ENCODE data around the gene KDELR3.

The KDELR3 gene

GRCh38 chr22:38461414-38462081 lies 6.3 kb upstream of the KDELR3 start (continued):
- peak; percentile 39; the same call in 1 of the 2 replicates for TF ChIP-seq ZBTB11 (tag by site-specific recombination; conservative IDR thresholded peaks at IDR 0.05; ENCODE audit: low read depth)
- TF ChIP-seq ZNF239 (tag by site-specific recombination; IDR thresholded peaks at IDR 0.05), result no peak
- no peak for TF ChIP-seq ZBTB49 (tag by site-specific recombination; IDR thresholded peaks at IDR 0.05; ENCODE audit: low read depth)
- peak; percentile 60; the same call in 1 of the 2 replicates for TF ChIP-seq WT1 (tag by site-specific recombination; IDR thresholded peaks at IDR 0.05)
- no peak for TF ChIP-seq ZNF621 (tag by site-specific recombination; IDR thresholded peaks at IDR 0.05)
- peak; percentile 78 for TF ChIP-seq IKZF3 (tag by site-specific recombination; IDR thresholded peaks at IDR 0.05)
- peak; percentile 73 for TF ChIP-seq ZBTB10 (tag by site-specific recombination; IDR thresholded peaks at IDR 0.05)
- TF ChIP-seq ZNF585B (tag by site-specific recombination; IDR thresholded peaks at IDR 0.05), result no peak
- TF ChIP-seq ZNF623 (tag by site-specific recombination; IDR thresholded peaks at IDR 0.05), result no peak; the same call in 1 of the 2 replicates
- no peak for TF ChIP-seq ATF2 (tag by site-specific recombination; IDR thresholded peaks at IDR 0.05; ENCODE audit: low read depth)
- no peak for TF ChIP-seq HOXA7 (CRISPR knock-in tag; IDR thresholded peaks at IDR 0.05; ENCODE audit: borderline replicate concordance)
- TF ChIP-seq KLF16 (tag by site-specific recombination; IDR thresholded peaks at IDR 0.05), result peak; percentile 89
- TF ChIP-seq ZNF561 (tag by site-specific recombination; IDR thresholded peaks at IDR 0.05; ENCODE audit: borderline replicate concordance), result peak; percentile 83
- TF ChIP-seq ZXDB (tag by site-specific recombination; IDR thresholded peaks at IDR 0.05), result peak; percentile 85
- no peak for TF ChIP-seq ZSCAN4 (tag by site-specific recombination; IDR thresholded peaks at IDR 0.05)
- TF ChIP-seq ZNF16 (tag by site-specific recombination; IDR thresholded peaks at IDR 0.05; ENCODE audit: low read depth), result no peak
- TF ChIP-seq ZNF280C (tag by site-specific recombination; IDR thresholded peaks at IDR 0.05), result no peak
- TF ChIP-seq SP2 (tag by site-specific recombination; IDR thresholded peaks at IDR 0.05), result peak; percentile 70
- peak; percentile 7; the same call in 1 of the 2 replicates for TF ChIP-seq OSR2 (tag by site-specific recombination; IDR thresholded peaks at IDR 0.05)
- TF ChIP-seq ZEB2 (tag by site-specific recombination; IDR thresholded peaks at IDR 0.05), result peak; percentile 88
- peak; percentile 91; the same call in 1 of the 2 replicates for TF ChIP-seq ZNF660 (tag by site-specific recombination; IDR thresholded peaks at IDR 0.05)
- TF ChIP-seq ZBTB1 (tag by site-specific recombination; IDR thresholded peaks at IDR 0.05), result no peak
- no peak for TF ChIP-seq ZNF555 (tag by site-specific recombination; conservative IDR thresholded peaks at IDR 0.05)
- peak; percentile 65 for TF ChIP-seq ZNF629 (tag by site-specific recombination; IDR thresholded peaks at IDR 0.05)
- peak; percentile 71 for TF ChIP-seq ZSCAN30 (tag by site-specific recombination; IDR thresholded peaks at IDR 0.05)
- no peak for TF ChIP-seq ZNF211 (tag by site-specific recombination; IDR thresholded peaks at IDR 0.05; ENCODE audit: low read depth)
- no peak for TF ChIP-seq BCL11B (tag by site-specific recombination; IDR thresholded peaks at IDR 0.05; ENCODE audit: low read depth)

Measured in HEK293 (cell line).